ENCODE results near the gene CRACR2A.
A peak's percentile ranks its signal among the peaks of the same experiment; 100 is the strongest.

Gene CRACR2A

GRCh38 chr12:3752741-3753486 lies at the start of gene CRACR2A:
CRACR2A (minus strand) TSS chr12:3753109; CDS start chr12:3696999, 56,110 bp downstream.
- peak; percentile 77 for DNase-seq

GRCh38 chr12:3797531-3798048 lies 44.7 kb upstream of the CRACR2A start:
- DNase-seq = no peak

- no peak for DNase-seq
Observed at GRCh38 chr12:3795492-3796133, 42.7 kb upstream of the CRACR2A start.

- DNase-seq = no peak
Observed at GRCh38 chr12:3795066-3795465, 42.2 kb upstream of the CRACR2A start.

- DNase-seq = no peak
Observed at GRCh38 chr12:3792623-3793288, 39.8 kb upstream of the CRACR2A start.

- no peak for DNase-seq
Observed at GRCh38 chr12:3791256-3791874, 38.5 kb upstream of the CRACR2A start.

GRCh38 chr12:3790642-3791041 lies 37.7 kb upstream of the CRACR2A start:
- no peak for DNase-seq

GRCh38 chr12:3789838-3790237 lies 36.9 kb upstream of the CRACR2A start:
- no peak for DNase-seq

- no peak for DNase-seq
Observed at GRCh38 chr12:3777206-3777809, 24.4 kb upstream of the CRACR2A start.

GRCh38 chr12:3775385-3776035 lies 22.6 kb upstream of the CRACR2A start:
- no peak for DNase-seq

- no peak for DNase-seq
Observed at GRCh38 chr12:3772380-3772779, 19.5 kb upstream of the CRACR2A start.

GRCh38 chr12:3771853-3772252 lies 18.9 kb upstream of the CRACR2A start:
- DNase-seq = no peak

- no peak for DNase-seq
Observed at GRCh38 chr12:3770891-3771290, 18.0 kb upstream of the CRACR2A start.

- no peak for DNase-seq
Observed at GRCh38 chr12:3768911-3769447, 16.1 kb upstream of the CRACR2A start.

GRCh38 chr12:3761116-3761735 lies 8.3 kb upstream of the CRACR2A start:
- DNase-seq = no peak

GRCh38 chr12:3759878-3760277 lies 7.0 kb upstream of the CRACR2A start:
- no peak for DNase-seq

GRCh38 chr12:3757261-3757660 lies 4.4 kb upstream of the CRACR2A start:
- DNase-seq = no peak

GRCh38 chr12:3755898-3756297 lies 3.0 kb upstream of the CRACR2A start:
- DNase-seq = no peak

- peak; percentile 45 for DNase-seq
Observed at GRCh38 chr12:3753544-3754284, 805 bp upstream of the CRACR2A start.

GRCh38 chr12:3752096-3752709 lies 706 bp downstream of the CRACR2A start:
- peak; percentile 40 for DNase-seq

Data from left hindlimb (tissue), 1 donor.